Fibroblast of lung (primary cell): ENCODE measurements around the gene SIPA1L3.

Experiments used
- EZH2 ChIP-seq: IDR thresholded peaks from 2 replicates; pipeline ENCODE4 v1.5.1; 2012; ENCODE audit warnings: low read length, control low read depth, mild to moderate bottlenecking; ENCODE audit errors: missing control alignments
- TF ChIP-seq, protein P1 (sequence below), 2 donors: IDR thresholded peaks in 1 of 2; conservative IDR thresholded peaks in 1 of 2; 1 replicate in 1 of 2; 2 replicates in 1 of 2; pipeline ENCODE4 v1.5.1; 2011 to 2012; ENCODE audit warnings: low read length in 2 of 2, control low read depth in 1 of 2, inconsistent platforms in 1 of 2, low read depth in 1 of 2, mild to moderate bottlenecking in 1 of 2

DNA sequence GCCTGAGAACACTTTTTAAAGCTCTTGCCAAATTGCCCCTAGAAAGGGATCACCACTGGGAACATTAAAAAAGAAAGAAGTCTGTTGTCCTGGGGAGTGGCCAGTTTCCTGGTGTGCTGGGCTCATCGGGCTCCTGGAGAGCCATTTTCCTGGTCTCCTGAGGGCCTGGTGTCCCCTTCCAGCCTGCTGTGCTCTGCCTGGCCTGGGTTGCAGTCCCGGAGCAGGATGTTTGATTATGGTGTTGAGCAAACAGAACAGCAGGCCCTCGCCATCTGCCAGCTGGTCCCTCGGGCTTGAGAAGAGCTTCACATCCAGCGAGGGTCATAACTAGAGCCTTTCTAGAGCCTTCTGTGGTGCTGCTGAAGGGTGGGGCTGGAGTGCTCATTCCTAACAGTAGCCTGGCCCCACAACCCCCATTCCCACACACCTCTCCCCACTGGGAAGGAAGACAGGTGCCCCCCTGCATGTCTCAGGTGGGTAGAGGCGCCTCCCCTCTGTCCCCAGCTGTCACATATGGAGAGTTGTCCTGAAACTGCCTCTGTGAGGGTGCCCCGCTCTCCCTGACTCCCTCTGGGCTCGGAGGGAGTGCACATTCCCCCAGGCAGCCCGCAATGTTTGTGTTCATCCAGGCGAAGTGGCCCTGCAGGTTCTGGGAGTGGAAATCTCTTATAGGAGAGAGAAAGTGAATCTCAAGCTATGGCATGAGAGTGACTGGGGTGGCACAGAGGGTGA is 151.1 kb downstream of the SIPA1L3 start:
- TF ChIP-seq, protein P1, sequence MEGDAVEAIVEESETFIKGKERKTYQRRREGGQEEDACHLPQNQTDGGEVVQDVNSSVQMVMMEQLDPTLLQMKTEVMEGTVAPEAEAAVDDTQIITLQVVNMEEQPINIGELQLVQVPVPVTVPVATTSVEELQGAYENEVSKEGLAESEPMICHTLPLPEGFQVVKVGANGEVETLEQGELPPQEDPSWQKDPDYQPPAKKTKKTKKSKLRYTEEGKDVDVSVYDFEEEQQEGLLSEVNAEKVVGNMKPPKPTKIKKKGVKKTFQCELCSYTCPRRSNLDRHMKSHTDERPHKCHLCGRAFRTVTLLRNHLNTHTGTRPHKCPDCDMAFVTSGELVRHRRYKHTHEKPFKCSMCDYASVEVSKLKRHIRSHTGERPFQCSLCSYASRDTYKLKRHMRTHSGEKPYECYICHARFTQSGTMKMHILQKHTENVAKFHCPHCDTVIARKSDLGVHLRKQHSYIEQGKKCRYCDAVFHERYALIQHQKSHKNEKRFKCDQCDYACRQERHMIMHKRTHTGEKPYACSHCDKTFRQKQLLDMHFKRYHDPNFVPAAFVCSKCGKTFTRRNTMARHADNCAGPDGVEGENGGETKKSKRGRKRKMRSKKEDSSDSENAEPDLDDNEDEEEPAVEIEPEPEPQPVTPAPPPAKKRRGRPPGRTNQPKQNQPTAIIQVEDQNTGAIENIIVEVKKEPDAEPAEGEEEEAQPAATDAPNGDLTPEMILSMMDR (conservative IDR thresholded peaks at IDR 0.05 in 1 of 2, IDR thresholded peaks at IDR 0.05 in 1 of 2; ENCODE audit: low read depth in 1 of 2, low read length in 2 of 2), result no peak
- TF ChIP-seq EZH2, result no peak
